K562 (cell line): Measurements from ENCODE around the gene FCGR3A.
"Not testable (repeated sequence)": the region's sequence is repeated elsewhere in the genome, so short reads cannot be mapped to it uniquely, and the experiment has no call there.

Experiments
- BHLHE40 ChIP-seq: IDR thresholded peaks from 2 replicates; pipeline ENCODE4 v1.6.1; 2011; ENCODE audit warnings: low read length, improper control_type of control experiment
- FOXM1 ChIP-seq, 2 experiments: fragments of 450-650 bp in 1 of 2; sonication (generic) in 1 of 2; formaldehyde crosslinking in 1 of 2; IDR thresholded peaks; 2 replicates each; pipeline versions ENCODE4 v1.6.1 to v1.9.0; 2017 to 2022; ENCODE audit warnings: low read depth in 2 of 2, mild to moderate bottlenecking in 2 of 2, missing genetic modification reagents in 1 of 2, moderate library complexity in 1 of 2
- HDAC3 ChIP-seq: fragments of 450-650 bp; IDR thresholded peaks from 2 replicates; pipeline ENCODE4 v1.6.1; 2018; ENCODE audit warnings: borderline replicate concordance, mild to moderate bottlenecking, moderate library complexity; ENCODE audit not compliant: partially characterized antibody
- POLR2A ChIP-seq: fragments of 450-650 bp; conservative IDR thresholded peaks from 2 replicates; pipeline ENCODE4 v1.6.1; 2016
- PTTG1 ChIP-seq: fragments of 450-650 bp; IDR thresholded peaks from 2 replicates; pipeline ENCODE4 v1.6.1; 2016; ENCODE audit warnings: low read depth, mild to moderate bottlenecking, missing genetic modification characterization, missing compliant biosample characterization
- TAF1 ChIP-seq: IDR thresholded peaks from 2 replicates; pipeline ENCODE4 v1.6.1; 2011; ENCODE audit warnings: mild to moderate bottlenecking, low read length, moderate library complexity; ENCODE audit not compliant: insufficient read depth, control insufficient read depth, severe bottlenecking; ENCODE audit errors: extremely low read depth
- TEAD2 ChIP-seq: fragments of 450-650 bp; IDR thresholded peaks from 2 replicates; pipeline ENCODE4 v1.6.1; 2016; ENCODE audit warnings: missing genetic modification characterization, control low read depth, missing compliant biosample characterization
- ZKSCAN1 ChIP-seq: fragments of 150-350 bp; IDR thresholded peaks from 2 replicates; pipeline ENCODE4 v1.6.1; 2016; ENCODE audit warnings: low read depth, low read length
- ZNF253 ChIP-seq: fragments of 250-450 bp; sonication (Bioruptor Pico); conservative IDR thresholded peaks from 2 replicates; pipeline ENCODE4 v1.6.1; 2021; ENCODE audit warnings: mild to moderate bottlenecking
- TF ChIP-seq, protein P1 (sequence below), 3 experiments: IDR thresholded peaks in 2 of 3; conservative IDR thresholded peaks in 1 of 3; 2 replicates each; pipeline ENCODE4 v1.5.1; 2011 to 2012; ENCODE audit warnings: low read length in 3 of 3, mild to moderate bottlenecking in 3 of 3, control low read depth in 2 of 3, improper control_type of control experiment in 1 of 3, inconsistent platforms in 1 of 3, low read depth in 1 of 3, mixed read lengths in 1 of 3, moderate library complexity in 1 of 3; ENCODE audit not compliant: insufficient read depth in 2 of 3
- TF ChIP-seq, protein P2 (sequence below): fragments of 250-450 bp; sonication (Bioruptor Pico); IDR thresholded peaks from 2 replicates; pipeline ENCODE4 v1.8.0; 2022; ENCODE audit warnings: moderate library complexity, mild to moderate bottlenecking, inconsistent platforms

DNA sequence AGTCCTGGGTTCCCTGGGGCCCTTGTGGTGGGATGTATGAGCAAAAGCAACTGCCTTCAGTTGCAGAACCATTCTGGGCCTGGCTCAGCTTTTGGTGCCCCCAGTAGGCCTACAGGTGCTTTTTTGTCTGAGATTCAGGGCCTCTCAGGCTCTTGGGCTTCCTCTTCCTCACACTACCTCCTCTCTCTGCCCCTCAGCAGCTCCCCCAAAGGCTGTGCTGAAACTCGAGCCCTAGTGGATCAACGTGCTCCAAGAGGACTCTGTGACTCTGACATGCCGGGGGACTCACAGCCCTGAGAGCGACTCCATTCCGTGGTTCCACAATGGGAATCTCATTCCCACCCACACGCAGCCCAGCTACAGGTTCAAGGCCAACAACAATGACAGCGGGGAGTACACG is 39.7 kb upstream of the FCGR3A start:
- not testable (repeated sequence) for TF ChIP-seq TAF1; PTTG1 (tag); BHLHE40; FOXM1 (IDR thresholded peaks at IDR 0.05; ENCODE audit: low read depth); FOXM1 (CRISPR knock-in tag; IDR thresholded peaks at IDR 0.05; ENCODE audit: low read depth); ZNF253 (CRISPR knock-in tag); POLR2A; HDAC3; ZKSCAN1; TEAD2 (tag)
- TF ChIP-seq, protein P1, sequence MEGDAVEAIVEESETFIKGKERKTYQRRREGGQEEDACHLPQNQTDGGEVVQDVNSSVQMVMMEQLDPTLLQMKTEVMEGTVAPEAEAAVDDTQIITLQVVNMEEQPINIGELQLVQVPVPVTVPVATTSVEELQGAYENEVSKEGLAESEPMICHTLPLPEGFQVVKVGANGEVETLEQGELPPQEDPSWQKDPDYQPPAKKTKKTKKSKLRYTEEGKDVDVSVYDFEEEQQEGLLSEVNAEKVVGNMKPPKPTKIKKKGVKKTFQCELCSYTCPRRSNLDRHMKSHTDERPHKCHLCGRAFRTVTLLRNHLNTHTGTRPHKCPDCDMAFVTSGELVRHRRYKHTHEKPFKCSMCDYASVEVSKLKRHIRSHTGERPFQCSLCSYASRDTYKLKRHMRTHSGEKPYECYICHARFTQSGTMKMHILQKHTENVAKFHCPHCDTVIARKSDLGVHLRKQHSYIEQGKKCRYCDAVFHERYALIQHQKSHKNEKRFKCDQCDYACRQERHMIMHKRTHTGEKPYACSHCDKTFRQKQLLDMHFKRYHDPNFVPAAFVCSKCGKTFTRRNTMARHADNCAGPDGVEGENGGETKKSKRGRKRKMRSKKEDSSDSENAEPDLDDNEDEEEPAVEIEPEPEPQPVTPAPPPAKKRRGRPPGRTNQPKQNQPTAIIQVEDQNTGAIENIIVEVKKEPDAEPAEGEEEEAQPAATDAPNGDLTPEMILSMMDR (IDR thresholded peaks at IDR 0.05 in 2 of 3, conservative IDR thresholded peaks at IDR 0.05 in 1 of 3; ENCODE audit: insufficient read depth in 2 of 3, low read depth in 1 of 3, low read length in 3 of 3) = not testable (repeated sequence)
- TF ChIP-seq, protein P2, sequence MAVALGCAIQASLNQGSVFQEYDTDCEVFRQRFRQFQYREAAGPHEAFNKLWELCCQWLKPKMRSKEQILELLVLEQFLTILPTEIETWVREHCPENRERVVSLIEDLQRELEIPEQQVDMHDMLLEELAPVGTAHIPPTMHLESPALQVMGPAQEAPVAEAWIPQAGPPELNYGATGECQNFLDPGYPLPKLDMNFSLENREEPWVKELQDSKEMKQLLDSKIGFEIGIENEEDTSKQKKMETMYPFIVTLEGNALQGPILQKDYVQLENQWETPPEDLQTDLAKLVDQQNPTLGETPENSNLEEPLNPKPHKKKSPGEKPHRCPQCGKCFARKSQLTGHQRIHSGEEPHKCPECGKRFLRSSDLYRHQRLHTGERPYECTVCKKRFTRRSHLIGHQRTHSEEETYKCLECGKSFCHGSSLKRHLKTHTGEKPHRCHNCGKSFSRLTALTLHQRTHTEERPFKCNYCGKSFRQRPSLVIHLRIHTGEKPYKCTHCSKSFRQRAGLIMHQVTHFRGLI (CRISPR knock-in tag) = not testable (repeated sequence)
